ENCODE results near the gene SLC1A2.

The SLC1A2 gene

DNA sequence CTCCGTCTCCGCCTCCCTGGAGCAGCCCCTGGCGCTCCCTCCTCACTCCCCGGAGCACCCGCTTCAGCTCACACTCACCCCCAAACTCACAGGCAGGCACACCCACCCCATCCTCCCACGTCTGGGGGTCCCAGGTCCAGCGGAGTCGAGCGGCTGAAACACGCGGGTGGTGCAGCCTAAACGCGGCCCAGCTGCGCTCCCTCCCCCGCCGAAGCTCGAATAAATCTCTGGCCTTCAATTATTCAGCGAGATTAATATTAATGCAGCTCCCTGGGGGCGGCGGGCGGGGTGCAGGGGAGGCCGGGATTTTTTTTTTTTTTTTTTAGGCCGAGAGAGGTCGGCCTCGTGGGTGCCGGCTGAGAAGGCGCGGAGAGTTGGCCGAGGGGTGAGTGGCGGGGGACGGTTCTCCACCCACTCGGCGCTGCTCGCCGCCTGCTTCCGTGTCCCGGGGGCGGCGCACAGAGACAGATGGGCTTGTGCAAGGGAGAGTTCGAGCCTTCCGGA, 524 bp upstream of the SLC1A2 start:
- no peaks in the 10 kb centered on the region for H4K20me1 ChIP-seq (ENCODE audit: low read depth, low read length)
- H3K9me3 ChIP-seq (ENCODE audit: insufficient read depth, low read length): no peaks in the 10 kb centered on the region
- H3K36me3 ChIP-seq (ENCODE audit: low read length): no peaks in the 10 kb centered on the region
- no peak for TF ChIP-seq EZH2phosphoT487 (conservative IDR thresholded peaks at IDR 0.05; ENCODE audit: low read length)
- TF ChIP-seq, protein P1, sequence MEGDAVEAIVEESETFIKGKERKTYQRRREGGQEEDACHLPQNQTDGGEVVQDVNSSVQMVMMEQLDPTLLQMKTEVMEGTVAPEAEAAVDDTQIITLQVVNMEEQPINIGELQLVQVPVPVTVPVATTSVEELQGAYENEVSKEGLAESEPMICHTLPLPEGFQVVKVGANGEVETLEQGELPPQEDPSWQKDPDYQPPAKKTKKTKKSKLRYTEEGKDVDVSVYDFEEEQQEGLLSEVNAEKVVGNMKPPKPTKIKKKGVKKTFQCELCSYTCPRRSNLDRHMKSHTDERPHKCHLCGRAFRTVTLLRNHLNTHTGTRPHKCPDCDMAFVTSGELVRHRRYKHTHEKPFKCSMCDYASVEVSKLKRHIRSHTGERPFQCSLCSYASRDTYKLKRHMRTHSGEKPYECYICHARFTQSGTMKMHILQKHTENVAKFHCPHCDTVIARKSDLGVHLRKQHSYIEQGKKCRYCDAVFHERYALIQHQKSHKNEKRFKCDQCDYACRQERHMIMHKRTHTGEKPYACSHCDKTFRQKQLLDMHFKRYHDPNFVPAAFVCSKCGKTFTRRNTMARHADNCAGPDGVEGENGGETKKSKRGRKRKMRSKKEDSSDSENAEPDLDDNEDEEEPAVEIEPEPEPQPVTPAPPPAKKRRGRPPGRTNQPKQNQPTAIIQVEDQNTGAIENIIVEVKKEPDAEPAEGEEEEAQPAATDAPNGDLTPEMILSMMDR (IDR thresholded peaks at IDR 0.05; ENCODE audit: insufficient read depth, low read length, poor library complexity, severe bottlenecking): no peak
- no peak overlapping the region for H3K9ac ChIP-seq (ENCODE audit: low read length)
- H3K9me2 ChIP-seq (replicated peaks; ENCODE audit: insufficient read depth, low read length): no peaks in the 10 kb centered on the region
- H2AFZ ChIP-seq (ENCODE audit: low read depth, low read length, severe bottlenecking): no peak overlapping the region
- no peak overlapping the region for H3K4me3 ChIP-seq (ENCODE audit: insufficient read depth, low read length, poor library complexity, severe bottlenecking)
- no peaks in the 10 kb centered on the region for H3K27me3 ChIP-seq (ENCODE audit: low read length)
- no peak overlapping the region for H3K4me2 ChIP-seq (ENCODE audit: low read depth, low read length, poor library complexity, severe bottlenecking)
- H3K27ac ChIP-seq (ENCODE audit: low read depth, low read length): no peak overlapping the region
- no peaks in the 10 kb centered on the region for H3F3A ChIP-seq (ENCODE audit: insufficient read depth)
- H3K79me2 ChIP-seq (ENCODE audit: insufficient read depth, low read length): no peaks in the 10 kb centered on the region

DNA sequence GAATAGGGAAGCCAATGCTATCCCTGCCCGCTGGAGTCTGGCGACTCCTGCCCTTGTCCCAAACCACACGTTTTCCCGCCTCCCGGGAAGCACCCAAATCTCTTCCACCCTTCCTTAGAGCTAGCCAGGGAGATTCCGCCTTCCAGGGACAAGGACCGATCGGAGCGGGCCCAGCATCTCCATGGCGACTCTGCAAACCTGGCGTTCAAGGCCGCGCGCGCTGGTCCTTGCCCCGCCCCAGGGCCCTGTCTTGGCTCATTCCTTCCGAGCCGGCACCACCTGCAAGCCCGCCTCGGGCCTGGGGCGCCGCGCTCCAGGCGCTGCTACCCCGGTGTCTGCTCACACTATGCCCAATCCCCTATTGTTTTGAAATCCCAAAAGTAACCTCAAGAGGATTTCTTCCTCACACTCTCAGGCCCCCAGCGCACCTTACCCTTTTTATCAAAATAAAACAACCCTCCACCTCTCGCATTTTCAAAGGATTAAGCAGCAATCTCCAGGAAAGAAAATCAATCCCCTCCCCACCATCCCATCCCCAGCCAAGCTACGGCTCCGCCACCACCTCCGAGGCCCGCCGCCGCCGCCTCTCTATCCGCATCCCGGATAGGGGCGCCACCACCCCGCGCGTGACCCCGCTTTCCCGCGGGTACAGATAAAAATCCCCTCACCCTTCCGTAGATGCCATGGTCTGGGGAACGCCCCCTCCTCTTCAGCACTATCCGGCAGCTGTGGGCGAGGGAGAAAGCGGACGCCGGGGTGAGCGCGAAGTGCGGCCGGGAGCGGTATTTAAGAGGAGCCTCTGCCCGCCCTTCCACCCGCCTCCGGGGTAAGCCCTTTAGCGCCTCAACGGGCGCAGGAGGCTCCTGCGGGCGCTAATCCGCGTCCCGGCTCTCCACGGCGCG, 825 bp downstream of the SLC1A2 start:
- H3K9ac ChIP-seq (ENCODE audit: low read length): no peak overlapping the region
- no peak overlapping the region for H3K4me2 ChIP-seq (ENCODE audit: low read depth, low read length, poor library complexity, severe bottlenecking)

DNA sequence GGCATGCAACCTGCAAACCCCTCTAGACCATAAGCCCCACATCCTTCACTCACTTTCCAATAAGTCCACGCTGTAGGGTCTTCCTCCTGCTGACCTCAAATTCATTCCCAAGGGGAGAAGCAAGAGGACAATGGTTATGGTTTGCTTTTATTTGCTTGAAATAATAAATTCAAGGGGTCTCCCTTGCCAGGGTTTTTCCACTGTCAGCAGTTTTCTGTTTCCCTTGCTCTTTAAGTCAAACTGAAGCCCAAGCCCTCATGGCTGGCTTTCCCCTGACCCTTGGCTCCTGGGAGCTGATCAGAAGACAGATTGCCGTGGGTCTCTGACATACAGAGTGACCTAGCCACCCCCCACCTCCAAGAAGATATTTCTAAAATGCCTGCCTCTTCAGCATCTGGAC, 3.9 kb downstream of the SLC1A2 start:
- Histone ChIP-seq H3K27me3 (ENCODE audit: low read length) (no peaks in the 10 kb centered on the region), H4K20me1 (ENCODE audit: low read depth, low read length) (no peaks in the 10 kb centered on the region), H3K9me2 (replicated peaks; ENCODE audit: insufficient read depth, low read length) (no peaks in the 10 kb centered on the region), H3K27ac (ENCODE audit: low read depth, low read length) (no peak overlapping the region), H3K9ac (ENCODE audit: low read length) (no peak overlapping the region), H3F3A (ENCODE audit: insufficient read depth) (no peaks in the 10 kb centered on the region), H3K4me3 (ENCODE audit: insufficient read depth, low read length, poor library complexity, severe bottlenecking) (no peak overlapping the region), H3K4me2 (ENCODE audit: low read depth, low read length, poor library complexity, severe bottlenecking) (no peak overlapping the region), H2AFZ (ENCODE audit: low read depth, low read length, severe bottlenecking) (no peak overlapping the region), H3K79me2 (ENCODE audit: insufficient read depth, low read length) (no peaks in the 10 kb centered on the region), H3K9me3 (ENCODE audit: insufficient read depth, low read length) (no peaks in the 10 kb centered on the region), H3K36me3 (ENCODE audit: low read length) (no peaks in the 10 kb centered on the region)
- TF ChIP-seq, protein P1 (IDR thresholded peaks at IDR 0.05; ENCODE audit: insufficient read depth, low read length, poor library complexity, severe bottlenecking): no peak
- TF ChIP-seq EZH2phosphoT487 (conservative IDR thresholded peaks at IDR 0.05; ENCODE audit: low read length): no peak

More for the DNA sequence above, 825 bp downstream of the SLC1A2 start:
- no peaks in the 10 kb centered on the region for H3F3A ChIP-seq (ENCODE audit: insufficient read depth)
- no peaks in the 10 kb centered on the region for H3K9me3 ChIP-seq (ENCODE audit: insufficient read depth, low read length)
- no peak for TF ChIP-seq EZH2phosphoT487 (conservative IDR thresholded peaks at IDR 0.05; ENCODE audit: low read length)
- TF ChIP-seq, protein P1 (IDR thresholded peaks at IDR 0.05; ENCODE audit: insufficient read depth, low read length, poor library complexity, severe bottlenecking): no peak
- no peaks in the 10 kb centered on the region for H3K9me2 ChIP-seq (replicated peaks; ENCODE audit: insufficient read depth, low read length)
- no peak overlapping the region for H3K4me3 ChIP-seq (ENCODE audit: insufficient read depth, low read length, poor library complexity, severe bottlenecking)
- H3K36me3 ChIP-seq (ENCODE audit: low read length): no peaks in the 10 kb centered on the region
- H3K79me2 ChIP-seq (ENCODE audit: insufficient read depth, low read length): no peaks in the 10 kb centered on the region
- no peak overlapping the region for H2AFZ ChIP-seq (ENCODE audit: low read depth, low read length, severe bottlenecking)
- H3K27ac ChIP-seq (ENCODE audit: low read depth, low read length): no peak overlapping the region
- H3K27me3 ChIP-seq (ENCODE audit: low read length): no peaks in the 10 kb centered on the region
- no peaks in the 10 kb centered on the region for H4K20me1 ChIP-seq (ENCODE audit: low read depth, low read length)
